K562 (cell line): Measurements from ENCODE around the gene MOCOS. TPM values are rescaled to one million over a fixed set of nuclear protein-coding genes. Genes with fewer than 3 reads are reported as not detected.

Source experiments
- ATAC-seq: fragments of 200-7000 bp; cut with Tn5 transposase; 3 replicates; pipeline ENCODE4 v1.9.1; 2020; ENCODE audit warnings: moderate library complexity
- BruUV-seq: library from RNA; stranded (reverse); fragments of 400-500 nt; replicated peaks from 2 replicates; lab custom pipeline; 2021; lab: Mats Ljungman, UMichigan
- CTCF ChIA-PET: fragments of 300-600 bp; formaldehyde crosslinking; extraction: SDS; loops from one replicate; lab custom pipeline; 2021; ENCODE audit warnings: low intra/inter-chr PET ratio; lab: Yijun Ruan, JAX
- POLR2A ChIA-PET: fragments of 300-600, 350-650 bp; sonication (Branson Sonifier 250); formaldehyde crosslinking; extraction: SDS; loops from one replicate; lab custom pipeline; 2021; ENCODE audit warnings: antibody characterized with exemption, inconsistent platforms; lab: Yijun Ruan, JAX
- DNase-seq, 4 experiments: peaks; one replicate each; pipeline versions ENCODE4 v3.0.0 to v3.0.0-alpha.2; 2011 to 2018; ENCODE audit warnings: low spot score in 3 of 4, mixed read lengths in 3 of 4; ENCODE audit errors: extremely low read depth in 1 of 4
- FAIRE-seq: peaks from 2 replicates; lab custom pipeline; 2011; peaks lifted over from hg19 to GRCh38; lab: Jason Lieb, UNC
- H2AFZ ChIP-seq: 2 replicates; pipeline ENCODE4 v1.6.0; 2011; ENCODE audit warnings: low read depth, low read length, control low read depth, inconsistent platforms
- H3K27ac ChIP-seq: fragments of 200-600 bp; 3 replicates; pipeline ENCODE4 v1.8.0; 2011; ENCODE audit warnings: low read depth, mild to moderate bottlenecking, control low read depth, inconsistent platforms, low read length, moderate library complexity, mixed read lengths; ENCODE audit errors: extremely low read depth
- H3K27me3 ChIP-seq, 2 experiments: fragments of 300-600 bp in 1 of 2; 2 replicates in 1 of 2; 3 replicates in 1 of 2; pipeline versions ENCODE4 v1.6.0 to v1.8.0; 2011; ENCODE audit warnings: inconsistent platforms in 2 of 2, low read length in 2 of 2, mild to moderate bottlenecking in 1 of 2, mixed read lengths in 1 of 2, moderate library complexity in 1 of 2; ENCODE audit not compliant: control insufficient read depth in 2 of 2, insufficient read depth in 2 of 2
- H3K36me3 ChIP-seq: fragments of 300-600 bp; 3 replicates; pipeline ENCODE4 v1.8.0; 2011; ENCODE audit warnings: mild to moderate bottlenecking, low read length, inconsistent platforms; ENCODE audit not compliant: control insufficient read depth, insufficient read depth
- H3K4me1 ChIP-seq, 2 experiments: fragments of 200-600 bp in 1 of 2; replicated peaks in 1 of 2; 2 replicates in 1 of 2; 3 replicates in 1 of 2; pipeline versions ENCODE4 v1.5.1 to v1.8.0; 2011; ENCODE audit warnings: inconsistent platforms in 2 of 2, low read length in 2 of 2, mild to moderate bottlenecking in 1 of 2, mixed read lengths in 1 of 2, moderate library complexity in 1 of 2; ENCODE audit not compliant: control insufficient read depth in 2 of 2, insufficient read depth in 2 of 2
- H3K4me2 ChIP-seq: 2 replicates; pipeline ENCODE4 v1.6.1; 2011; ENCODE audit warnings: low read length, control low read depth, inconsistent platforms, mixed read lengths; ENCODE audit not compliant: insufficient read depth
- H3K4me3 ChIP-seq: fragments of 200-600 bp; sonication (generic), shearing (Covaris generic); 2 replicates; pipeline ENCODE4 v1.5.1; 2016; ENCODE audit warnings: control low read depth, inconsistent platforms
- H3K79me2 ChIP-seq: fragments of 200-600 bp; 3 replicates; pipeline ENCODE4 v1.8.0; 2011; ENCODE audit warnings: low read length, inconsistent platforms; ENCODE audit not compliant: control insufficient read depth, insufficient read depth
- H3K9ac ChIP-seq, 2 experiments: 2 replicates each; pipeline versions ENCODE4 v1.6.0 to v1.6.1; 2011; ENCODE audit warnings: low read depth in 2 of 2, low read length in 2 of 2, control low read depth in 1 of 2, inconsistent platforms in 1 of 2, mild to moderate bottlenecking in 1 of 2, mixed read lengths in 1 of 2; ENCODE audit not compliant: insufficient read depth in 1 of 2
- H3K9me1 ChIP-seq: one replicate; pipeline ENCODE4 v1.6.0; 2011; ENCODE audit warnings: inconsistent platforms, mild to moderate bottlenecking, low read length, moderate library complexity; ENCODE audit not compliant: control insufficient read depth, insufficient read depth
- H3K9me3 ChIP-seq: replicated peaks from 2 replicates; pipeline ENCODE4 v1.5.1; 2011; ENCODE audit warnings: low read depth, low read length, inconsistent platforms; ENCODE audit not compliant: control insufficient read depth, insufficient read depth
- H4K20me1 ChIP-seq: replicated peaks from 2 replicates; pipeline ENCODE4 v1.6.1; 2011; ENCODE audit warnings: low read length, inconsistent platforms, mixed read lengths; ENCODE audit not compliant: control insufficient read depth, insufficient read depth
- GTF3C2 ChIP-seq: IDR thresholded peaks from 3 replicates; pipeline ENCODE4 v1.6.1; 2011; ENCODE audit warnings: borderline replicate concordance, mild to moderate bottlenecking, moderate library complexity; ENCODE audit not compliant: insufficient read length; ENCODE audit errors: extremely low read depth
- ZBTB26 ChIP-seq: fragments of 450-650 bp; formaldehyde crosslinking; IDR thresholded peaks from 2 replicates; pipeline ENCODE4 v1.4.0; 2022; ENCODE audit warnings: missing genetic modification characterization
- WGBS: fragments of 100-300 bp; shearing (Covaris generic); methylation state at CpG from one replicate; pipeline ENCODE4 v1.1.6; 2016; ENCODE audit warnings: low coverage, mixed read lengths; ENCODE audit not compliant: insufficient coverage; ENCODE audit errors: missing lambda C conversion rate; 5-methylcytosine and 5-hydroxymethylcytosine counted together
- in situ Hi-C: fragments of 300-500 bp; cut with MboI; formaldehyde crosslinking; loops from 4 replicates; pipeline ENCODE4 v1.15.0; 2018; ENCODE audit warnings: inconsistent platforms, mixed read lengths
- intact Hi-C: fragments of 100-400 bp; cut with micrococcal nuclease; formaldehyde crosslinking; loops from 2 replicates; pipeline ENCODE4 v1.14.2; 2022
- polyA plus RNA-seq, 8 experiments: library from polyadenylated mRNA; depleted of rRNA in 4 of 8; stranded (reverse) in 5 of 8; unstranded in 3 of 8; fragments of >200 nt; fragmentation: Nextera tagmentation in 2 of 8; fragmentation: Illumina TruSeq in 1 of 8; extraction: Ambion mirVana in 2 of 8; extraction: Trizol in 1 of 8; gene quantifications; 2 replicates each; pipeline versions ENCODE4 v1.2.1 to v1.2.3, GENCODE V29; 2011 to 2014; ENCODE audit warnings: inconsistent platforms in 1 of 8, missing spikeins in 1 of 8
- total RNA-seq, 7 experiments: library from RNA; depleted of rRNA in 6 of 7; stranded (reverse); fragments of >200 nt in 6 of 7; fragmentation: Illumina TruSeq in 2 of 7; extraction: Trizol in 2 of 7; gene quantifications; 2 replicates each; pipeline versions ENCODE4 v1.2.1 to v1.2.3, GENCODE V29; 2011 to 2021; ENCODE audit warnings: low replicate concordance in 1 of 7
- TF ChIP-seq, protein P1 (sequence below): fragments of 250-450 bp; sonication (Bioruptor Pico); IDR thresholded peaks from 2 replicates; pipeline ENCODE4 v1.8.0; 2021; ENCODE audit warnings: borderline replicate concordance, mild to moderate bottlenecking, moderate library complexity; ENCODE audit not compliant: poor library complexity, severe bottlenecking
- TF ChIP-seq, protein P2 (sequence below): sonication (generic); formaldehyde crosslinking; IDR thresholded peaks from 2 replicates; pipeline ENCODE4 v1.8.1; 2023; ENCODE audit warnings: missing genetic modification reagents, mild to moderate bottlenecking, borderline replicate concordance

Gene MOCOS
- total and polyA plus RNA-seq, 9 of the 15 experiments (the other 6 are each of a cell fraction or from before 2014, with no cell fraction given) = 4.5 to 12.4 (median 9.1) TPM

- peaks cover 88% of the 10 kb centered on the region for H3K36me3 ChIP-seq
- no peaks in the 10 kb centered on the region for H3K4me1 ChIP-seq
- TF ChIP-seq, protein P1, sequence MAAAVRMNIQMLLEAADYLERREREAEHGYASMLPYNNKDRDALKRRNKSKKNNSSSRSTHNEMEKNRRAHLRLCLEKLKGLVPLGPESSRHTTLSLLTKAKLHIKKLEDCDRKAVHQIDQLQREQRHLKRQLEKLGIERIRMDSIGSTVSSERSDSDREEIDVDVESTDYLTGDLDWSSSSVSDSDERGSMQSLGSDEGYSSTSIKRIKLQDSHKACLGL = no peak
- TF ChIP-seq ZBTB26 (CRISPR knock-in tag) (no peak), GTF3C2 (no peak)
- TF ChIP-seq, protein P2, sequence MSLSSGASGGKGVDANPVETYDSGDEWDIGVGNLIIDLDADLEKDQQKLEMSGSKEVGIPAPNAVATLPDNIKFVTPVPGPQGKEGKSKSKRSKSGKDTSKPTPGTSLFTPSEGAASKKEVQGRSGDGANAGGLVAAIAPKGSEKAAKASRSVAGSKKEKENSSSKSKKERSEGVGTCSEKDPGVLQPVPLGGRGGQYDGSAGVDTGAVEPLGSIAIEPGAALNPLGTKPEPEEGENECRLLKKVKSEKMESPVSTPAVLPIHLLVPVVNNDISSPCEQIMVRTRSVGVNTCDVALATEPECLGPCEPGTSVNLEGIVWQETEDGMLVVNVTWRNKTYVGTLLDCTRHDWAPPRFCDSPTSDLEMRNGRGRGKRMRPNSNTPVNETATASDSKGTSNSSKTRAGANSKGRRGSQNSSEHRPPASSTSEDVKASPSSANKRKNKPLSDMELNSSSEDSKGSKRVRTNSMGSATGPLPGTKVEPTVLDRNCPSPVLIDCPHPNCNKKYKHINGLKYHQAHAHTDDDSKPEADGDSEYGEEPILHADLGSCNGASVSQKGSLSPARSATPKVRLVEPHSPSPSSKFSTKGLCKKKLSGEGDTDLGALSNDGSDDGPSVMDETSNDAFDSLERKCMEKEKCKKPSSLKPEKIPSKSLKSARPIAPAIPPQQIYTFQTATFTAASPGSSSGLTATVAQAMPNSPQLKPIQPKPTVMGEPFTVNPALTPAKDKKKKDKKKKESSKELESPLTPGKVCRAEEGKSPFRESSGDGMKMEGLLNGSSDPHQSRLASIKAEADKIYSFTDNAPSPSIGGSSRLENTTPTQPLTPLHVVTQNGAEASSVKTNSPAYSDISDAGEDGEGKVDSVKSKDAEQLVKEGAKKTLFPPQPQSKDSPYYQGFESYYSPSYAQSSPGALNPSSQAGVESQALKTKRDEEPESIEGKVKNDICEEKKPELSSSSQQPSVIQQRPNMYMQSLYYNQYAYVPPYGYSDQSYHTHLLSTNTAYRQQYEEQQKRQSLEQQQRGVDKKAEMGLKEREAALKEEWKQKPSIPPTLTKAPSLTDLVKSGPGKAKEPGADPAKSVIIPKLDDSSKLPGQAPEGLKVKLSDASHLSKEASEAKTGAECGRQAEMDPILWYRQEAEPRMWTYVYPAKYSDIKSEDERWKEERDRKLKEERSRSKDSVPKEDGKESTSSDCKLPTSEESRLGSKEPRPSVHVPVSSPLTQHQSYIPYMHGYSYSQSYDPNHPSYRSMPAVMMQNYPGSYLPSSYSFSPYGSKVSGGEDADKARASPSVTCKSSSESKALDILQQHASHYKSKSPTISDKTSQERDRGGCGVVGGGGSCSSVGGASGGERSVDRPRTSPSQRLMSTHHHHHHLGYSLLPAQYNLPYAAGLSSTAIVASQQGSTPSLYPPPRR = no peak
- H3K9ac ChIP-seq = no peak overlapping the region
- H3K79me2 ChIP-seq = no peaks in the 10 kb centered on the region
- no peak overlapping the region for H3K4me2 ChIP-seq
- in situ Hi-C loops (no loop called here), intact Hi-C loops (no loop called here)
- no peaks in the 10 kb centered on the region for H3K9me3 ChIP-seq
- ChIA-PET CTCF (no interaction called here), POLR2A (interaction anchor here (0.6 to 1.3 kb wide), 4 partner anchors 13 to 113 kb away, joined by 3 to 5 read pairs (median 4); no protein-coding TSS in a partner anchor)
- FAIRE-seq (no peak), ATAC-seq (peak; percentile 59), DNase-seq (no peak)
- no peaks in the 10 kb centered on the region for H3K9me1 ChIP-seq
- no TSS peak for BruUV-seq
- no peak overlapping the region for H2AFZ ChIP-seq
- no peaks in the 10 kb centered on the region for H4K20me1 ChIP-seq
- no peak overlapping the region for H3K4me3 ChIP-seq
- 61% methylated on average over 5 of the region's 5 CpGs for WGBS
- H3K27me3 ChIP-seq = no peaks in the 10 kb centered on the region
- no peak overlapping the region for H3K27ac ChIP-seq
Observed at GRCh38 chr18:36169938-36170337, 17.4 kb upstream of the MOCOS start.
